ENCODE measurements around the gene COL28A1.
"Not testable (repeated sequence)": the region's sequence is repeated elsewhere in the genome, so short reads cannot be mapped to it uniquely, and the experiment has no call there.

COL28A1 gene

DNA sequence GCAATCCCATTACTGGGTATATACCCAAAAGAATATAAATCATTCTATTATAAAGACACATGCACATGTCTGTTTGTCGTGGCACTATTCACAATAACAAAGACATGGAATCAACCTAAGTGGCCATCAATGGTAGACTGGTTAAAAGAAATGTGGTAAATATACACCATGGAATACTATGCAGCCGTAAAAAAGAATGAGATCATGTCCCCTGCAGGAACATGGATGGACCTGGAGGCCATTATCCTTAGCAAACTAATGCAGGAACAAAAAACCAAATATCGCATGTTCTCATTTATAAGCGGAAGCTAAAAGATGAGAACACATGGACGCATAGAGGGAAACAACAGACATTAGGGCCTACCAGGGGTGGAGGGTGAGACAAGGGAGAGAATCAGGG lies 25.9 kb upstream of the COL28A1 start:
- not testable (repeated sequence) for DNase-seq (ENCODE audit: low spot score)

DNA sequence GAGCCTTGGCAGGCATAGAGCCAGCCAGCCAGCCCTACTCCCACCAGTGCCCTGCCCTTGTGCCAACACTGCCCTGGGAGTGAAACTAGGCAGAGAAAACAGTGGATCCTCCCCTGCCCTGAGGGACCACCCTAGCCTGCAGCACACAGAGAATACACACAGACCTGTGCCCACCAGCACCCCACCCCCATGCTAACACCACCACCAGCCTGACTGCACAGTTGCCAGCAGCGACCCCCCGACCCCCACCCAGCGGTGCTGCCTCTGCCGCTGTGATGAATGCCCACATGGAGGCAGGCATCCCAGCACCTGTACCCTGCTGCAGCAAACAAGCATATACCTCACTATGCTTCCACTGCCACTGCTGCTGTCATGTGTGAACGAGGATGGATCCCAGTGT lies 21.6 kb upstream of the COL28A1 start:
- DNase-seq (ENCODE audit: low spot score) = no peak

DNA sequence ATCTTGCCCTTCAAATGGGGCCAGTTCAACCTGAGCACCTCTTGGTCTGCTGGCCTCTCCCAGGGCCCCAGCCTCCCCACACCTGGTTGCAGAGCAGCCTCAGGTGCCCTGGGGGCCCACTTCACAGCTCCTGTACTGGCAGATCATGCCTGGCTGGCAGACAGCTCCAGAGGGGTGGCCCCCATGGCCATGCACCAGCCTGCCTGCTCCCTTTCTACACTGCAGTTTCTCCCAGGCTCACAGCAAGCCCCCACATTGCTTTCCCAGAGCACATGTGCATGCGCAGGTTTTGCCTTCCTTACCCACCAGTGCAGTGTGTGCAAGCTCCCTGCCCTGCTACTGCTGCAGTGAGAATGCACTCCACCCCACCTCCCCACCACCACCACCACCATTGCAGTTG lies 21.2 kb upstream of the COL28A1 start:
- DNase-seq (ENCODE audit: low spot score) = no peak

DNA sequence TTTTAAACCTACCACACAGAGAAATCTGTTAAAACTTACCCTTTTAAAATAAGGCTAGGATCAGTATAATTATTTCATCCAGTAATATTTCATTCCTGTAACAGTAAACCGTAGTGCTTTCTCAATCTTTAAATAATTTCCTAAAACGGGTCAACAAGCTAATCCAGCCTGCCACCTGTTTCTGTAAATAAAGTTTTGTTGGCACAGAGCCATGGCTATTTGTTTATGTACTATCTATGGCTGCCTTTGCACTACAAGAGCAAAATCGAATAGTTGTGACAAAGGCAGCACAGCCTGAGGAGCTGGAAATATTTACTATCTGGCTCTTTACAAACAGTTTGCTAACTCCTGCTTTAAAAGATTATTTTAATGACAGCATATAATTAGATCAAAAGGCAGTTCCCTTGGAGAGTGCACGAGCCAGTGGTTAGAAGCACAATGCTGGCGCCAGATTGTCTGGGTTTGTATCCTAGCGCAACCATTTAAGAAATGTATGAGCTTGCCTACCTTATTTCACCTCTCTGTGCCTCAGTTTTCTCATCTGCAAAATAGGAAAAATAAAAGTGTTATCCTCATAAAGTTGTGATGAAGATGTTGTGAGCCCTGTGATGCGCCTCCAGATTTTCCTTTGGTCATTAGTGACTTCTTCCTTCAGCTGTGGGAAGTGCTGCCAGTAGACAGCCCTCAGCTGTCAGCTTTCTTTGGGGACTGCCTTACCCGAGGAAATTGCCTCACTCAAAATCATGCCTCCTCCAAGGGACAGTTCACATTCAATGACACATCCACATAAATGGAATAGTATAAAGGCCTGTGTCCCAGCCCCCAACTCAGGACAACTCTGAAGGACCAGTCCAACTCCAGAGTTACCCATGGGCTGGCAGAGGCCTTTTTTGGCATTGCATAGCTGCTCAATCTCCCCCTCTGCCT lies 19.2 kb upstream of the COL28A1 start:
- DNase-seq (ENCODE audit: low spot score) = no peak

DNA sequence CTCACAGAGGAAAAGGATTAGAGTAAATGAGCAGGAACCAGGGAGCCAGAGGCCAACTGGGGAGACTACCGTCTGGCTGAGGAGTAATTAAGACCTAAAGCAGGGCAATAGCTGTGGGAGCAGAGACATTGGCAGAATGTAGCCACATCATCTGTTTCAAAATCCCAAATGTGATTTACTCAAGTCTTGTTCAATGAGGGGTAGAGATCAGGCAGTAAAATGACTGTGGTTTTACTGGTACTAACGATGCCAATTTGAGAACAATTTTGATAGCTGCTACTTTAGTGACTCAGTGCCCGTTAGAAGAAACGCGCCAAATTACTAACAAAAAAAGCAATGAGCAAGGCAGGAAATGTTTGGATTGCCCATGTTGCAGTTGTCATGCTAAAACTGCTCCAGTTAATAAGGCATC lies 18.4 kb upstream of the COL28A1 start:
- no peak for DNase-seq (ENCODE audit: low spot score)

DNA sequence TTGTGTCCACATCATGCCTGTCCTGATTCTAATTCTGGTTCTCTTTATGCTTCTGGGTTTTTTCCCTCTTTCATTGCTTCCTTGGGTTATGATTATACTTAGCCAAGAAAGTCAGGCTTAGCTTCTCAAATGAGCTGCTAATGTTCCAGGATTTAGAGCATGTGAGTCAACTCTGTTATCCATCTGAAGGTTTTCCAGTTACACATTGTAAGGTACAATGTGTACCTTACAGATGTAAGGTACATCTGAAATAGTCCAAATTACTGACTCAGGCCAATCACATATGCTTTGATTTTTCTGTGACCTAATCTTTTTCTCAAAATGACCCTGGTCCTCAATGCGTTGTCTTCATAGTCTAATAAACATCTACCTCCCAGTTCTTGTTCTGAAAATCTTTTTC lies 17.7 kb upstream of the COL28A1 start:
- no peak for DNase-seq (ENCODE audit: low spot score)

DNA sequence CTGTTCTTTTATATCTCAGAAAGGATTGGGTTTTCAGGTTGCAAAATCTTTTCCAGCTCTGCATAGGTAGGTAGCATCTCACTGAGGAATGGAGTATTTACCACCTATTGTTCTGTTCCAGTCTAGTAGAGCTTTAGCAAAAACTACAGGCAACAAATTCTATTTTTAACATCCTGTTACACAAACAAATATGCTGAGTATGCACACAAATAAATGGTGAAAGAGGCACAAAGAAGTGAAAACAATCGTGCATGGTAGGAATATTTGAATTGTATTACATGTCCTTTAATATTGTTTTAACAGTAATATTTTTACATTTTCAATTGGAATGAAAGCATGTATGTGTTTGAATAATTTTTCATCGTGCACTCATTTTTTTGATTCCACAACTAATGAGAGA lies 16.5 kb upstream of the COL28A1 start:
- no peak for DNase-seq (ENCODE audit: low spot score)

DNA sequence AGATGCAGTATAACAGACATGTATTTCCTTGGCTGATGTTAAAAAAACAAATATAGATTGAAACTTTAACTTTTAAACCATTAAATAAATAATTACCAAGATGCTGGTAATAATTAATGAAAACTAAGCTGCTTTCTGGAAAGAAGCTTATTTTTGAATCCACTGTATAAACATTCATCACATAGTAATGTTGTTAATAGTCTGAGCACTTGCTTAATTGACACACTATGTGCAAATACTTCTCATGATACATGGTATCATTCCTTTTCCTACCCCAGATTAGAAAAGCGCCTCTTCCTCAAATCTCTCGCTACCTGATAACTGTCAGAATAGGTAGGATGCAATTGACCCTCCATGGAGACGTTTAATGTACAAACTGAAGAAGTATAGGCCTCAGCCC lies 15.0 kb upstream of the COL28A1 start:
- no peak for DNase-seq (ENCODE audit: low spot score)

DNA sequence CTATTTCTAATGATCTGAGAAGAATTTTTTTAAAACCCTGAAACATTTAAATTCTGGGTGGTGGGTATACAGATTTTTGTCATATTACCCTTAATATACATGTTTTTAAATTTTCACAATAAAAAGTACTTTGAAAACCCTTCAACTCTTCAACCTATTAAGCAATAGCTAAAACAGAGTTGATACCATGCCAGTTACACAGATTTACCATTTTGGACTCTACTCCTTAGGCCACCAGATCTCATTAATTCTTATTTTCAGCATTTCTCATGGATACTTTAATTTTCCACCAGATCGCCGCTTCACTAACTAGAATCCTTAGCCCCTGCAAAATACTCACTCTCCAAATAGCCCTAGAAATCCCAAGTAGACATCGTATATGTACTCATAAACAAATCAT lies 12.7 kb upstream of the COL28A1 start:
- DNase-seq (ENCODE audit: low spot score) = no peak

DNA sequence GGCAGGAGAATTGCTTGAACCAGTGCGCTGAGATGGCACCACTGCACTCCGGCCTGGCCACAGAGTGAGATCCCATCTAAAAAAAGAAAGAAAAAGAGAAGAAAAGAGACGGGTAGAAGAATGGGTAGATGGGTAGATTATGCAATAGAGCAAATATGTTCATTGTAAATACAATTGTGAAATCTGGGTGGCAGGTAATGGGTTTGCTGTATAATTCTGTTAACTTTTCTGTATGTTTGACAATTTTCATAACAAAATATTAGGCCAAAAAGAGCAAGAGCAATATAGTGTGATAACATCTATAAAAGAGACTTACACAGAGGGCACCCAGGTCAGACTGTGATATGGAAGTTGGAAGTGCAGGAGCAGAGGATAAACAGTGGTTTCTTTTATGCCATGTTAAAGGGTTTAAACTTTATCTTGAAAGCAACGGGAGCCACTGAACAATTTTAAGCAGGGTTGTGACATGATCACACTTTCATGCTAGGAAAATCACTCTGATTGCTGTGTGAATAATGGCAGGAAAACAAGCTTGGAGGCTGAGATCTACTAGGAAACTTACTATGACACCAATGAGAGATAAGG lies 6.7 kb upstream of the COL28A1 start:
- DNase-seq (ENCODE audit: low spot score) = no peak

DNA sequence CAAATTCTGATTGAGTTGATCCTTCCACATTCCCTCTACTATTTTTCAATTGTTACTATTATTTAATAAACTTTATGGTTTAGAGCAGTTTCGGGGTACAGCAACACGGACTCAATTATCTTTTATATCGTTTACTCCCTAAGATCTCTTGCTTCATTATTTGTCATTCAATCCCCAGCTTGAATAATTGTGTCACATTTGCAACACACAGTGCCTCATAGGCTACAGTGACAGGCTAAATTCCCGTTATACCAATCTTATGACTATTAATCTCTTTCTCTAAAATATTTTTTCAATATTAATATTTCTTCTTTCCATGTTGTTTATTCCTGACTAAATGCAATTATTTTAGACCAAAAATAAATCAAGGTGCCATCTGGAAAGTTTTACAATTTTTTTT lies 4.0 kb upstream of the COL28A1 start:
- no peak for DNase-seq (ENCODE audit: low spot score)

DNA sequence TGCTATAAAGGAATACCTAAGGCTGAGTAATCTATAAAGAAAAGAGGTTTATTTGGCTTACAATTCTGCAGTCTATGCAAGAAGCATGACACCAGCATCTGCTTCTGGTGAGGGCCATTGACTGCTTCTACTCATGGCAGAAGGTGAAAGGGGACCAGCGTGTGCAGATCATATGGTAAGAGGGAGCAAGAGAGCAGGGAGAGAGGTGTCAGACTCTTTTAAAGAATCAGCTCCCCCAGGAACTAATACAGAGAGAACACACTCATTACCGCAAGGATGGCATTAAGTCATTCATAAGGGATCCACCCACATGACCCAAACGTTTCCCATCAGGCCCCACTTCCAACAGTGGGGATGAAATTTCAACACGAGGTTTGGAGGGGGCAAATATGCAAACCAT lies 3.5 kb upstream of the COL28A1 start:
- DNase-seq (ENCODE audit: low spot score) = no peak

DNA sequence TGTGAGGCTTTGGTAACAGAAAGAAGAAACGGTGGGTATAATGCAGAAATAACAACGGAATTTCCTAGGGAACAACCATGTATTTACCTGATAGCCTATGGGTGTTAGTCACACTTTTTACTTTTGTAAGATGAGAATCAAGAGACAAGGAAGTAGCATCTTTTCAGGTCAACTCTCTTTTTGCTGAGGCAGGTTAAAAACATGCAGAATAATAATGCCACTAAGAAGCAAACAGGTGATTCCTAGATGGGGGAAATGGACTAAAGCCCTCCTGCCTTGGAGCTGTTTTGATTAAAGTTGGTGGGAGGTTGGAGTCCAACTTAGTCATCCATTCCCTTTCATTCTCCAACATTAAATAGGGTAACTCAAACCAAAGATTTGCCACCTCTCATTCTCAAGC lies 2.0 kb upstream of the COL28A1 start:
- no peak for DNase-seq (ENCODE audit: low spot score)

DNA sequence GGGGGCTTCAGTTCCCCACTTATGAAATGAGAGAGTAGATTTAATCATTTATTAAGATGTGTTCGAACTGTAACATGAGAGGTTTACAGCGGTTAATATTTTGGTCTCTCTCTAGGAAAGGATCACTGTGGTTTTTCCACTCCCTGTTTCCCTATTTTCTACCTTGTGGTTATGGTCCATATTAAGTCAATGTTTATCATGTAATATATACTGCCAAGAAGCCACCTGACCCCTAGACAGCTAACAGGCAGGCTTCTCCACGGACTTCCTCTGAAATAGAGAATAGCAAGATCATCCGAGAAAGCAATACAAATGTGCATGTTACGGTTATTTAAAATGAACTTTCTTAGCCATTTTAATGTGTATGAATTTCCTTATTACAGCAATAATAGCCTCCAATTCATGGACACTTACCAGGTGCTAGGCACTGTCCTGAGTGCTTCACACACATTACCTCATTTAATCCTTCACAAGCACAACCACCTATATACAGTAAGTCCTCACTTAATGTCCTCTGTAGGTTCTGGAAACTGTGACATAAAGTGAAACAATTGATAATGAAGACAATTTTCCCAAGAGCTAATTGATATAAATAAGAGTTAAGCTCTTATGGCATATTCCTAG lies 835 bp upstream of the COL28A1 start:
- DNase-seq (ENCODE audit: low spot score) = no peak

DNA sequence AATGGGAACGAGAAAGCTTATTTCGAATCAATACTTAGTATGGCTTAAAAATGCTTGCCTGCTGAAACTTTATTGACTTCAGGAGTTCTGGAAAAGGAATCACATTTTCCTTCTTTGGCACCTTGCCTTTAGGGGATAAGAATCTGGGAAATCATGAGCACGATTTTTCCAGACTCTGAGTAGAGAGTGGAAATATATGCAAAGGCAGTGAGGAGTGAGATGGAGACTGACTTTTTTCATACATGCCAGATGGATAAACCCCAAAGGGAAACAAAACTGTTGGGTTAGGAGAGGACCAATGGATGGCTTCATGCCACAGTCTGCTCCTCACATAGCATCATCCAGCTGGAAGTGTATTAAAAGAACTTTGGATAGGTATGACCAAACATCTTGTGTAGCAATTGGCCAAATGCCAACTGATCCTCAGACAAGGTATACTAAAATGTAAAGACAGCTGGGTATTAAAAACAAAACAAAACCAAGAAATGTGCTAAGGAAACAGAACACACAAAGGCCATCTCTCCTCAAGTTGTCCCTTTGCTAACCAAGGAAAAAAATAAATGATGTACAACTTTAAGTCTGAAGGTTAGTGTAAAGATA lies 1.7 kb downstream of the COL28A1 start:
- DNase-seq (ENCODE audit: low spot score) = no peak

DNA sequence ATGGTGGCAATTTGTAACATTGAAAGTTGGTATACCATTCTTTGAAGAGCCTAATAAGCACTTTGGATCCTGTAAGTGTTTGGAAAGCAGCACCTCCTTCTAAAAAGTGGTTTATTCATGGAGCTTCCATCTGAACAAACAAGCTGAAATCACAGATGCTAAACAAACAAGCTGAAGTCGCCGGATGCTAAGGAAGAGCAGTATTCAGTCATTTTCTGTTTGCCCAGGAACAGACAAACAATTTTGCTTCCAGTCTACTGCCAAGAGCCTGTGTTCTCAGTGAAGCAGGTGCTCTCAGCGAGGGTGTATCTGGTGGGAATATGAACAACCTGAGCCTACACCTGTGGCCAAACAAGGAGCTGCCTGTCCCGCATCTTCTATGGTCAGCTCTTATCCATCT lies 6.3 kb downstream of the COL28A1 start:
- no peak for DNase-seq (ENCODE audit: low spot score)

DNA sequence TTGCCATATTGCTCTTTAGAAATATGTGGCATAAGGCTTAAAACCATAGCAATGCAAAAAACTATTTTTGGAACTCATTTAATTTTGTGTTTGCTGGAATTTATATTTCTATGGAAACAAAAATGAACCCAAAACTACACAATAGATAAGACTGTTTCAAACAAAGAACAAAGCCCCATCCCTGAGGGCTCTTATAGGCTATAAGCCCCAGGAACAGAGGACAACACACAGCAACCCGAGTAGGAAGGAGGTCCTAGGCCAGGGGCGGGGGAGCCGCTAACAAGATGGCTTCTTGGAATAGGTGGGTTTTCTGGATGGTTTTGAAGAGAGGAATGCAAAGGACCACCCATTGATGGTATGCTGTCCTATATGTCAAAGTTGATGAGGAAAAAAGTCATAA lies 8.6 kb downstream of the COL28A1 start:
- DNase-seq (ENCODE audit: low spot score) = no peak

DNA sequence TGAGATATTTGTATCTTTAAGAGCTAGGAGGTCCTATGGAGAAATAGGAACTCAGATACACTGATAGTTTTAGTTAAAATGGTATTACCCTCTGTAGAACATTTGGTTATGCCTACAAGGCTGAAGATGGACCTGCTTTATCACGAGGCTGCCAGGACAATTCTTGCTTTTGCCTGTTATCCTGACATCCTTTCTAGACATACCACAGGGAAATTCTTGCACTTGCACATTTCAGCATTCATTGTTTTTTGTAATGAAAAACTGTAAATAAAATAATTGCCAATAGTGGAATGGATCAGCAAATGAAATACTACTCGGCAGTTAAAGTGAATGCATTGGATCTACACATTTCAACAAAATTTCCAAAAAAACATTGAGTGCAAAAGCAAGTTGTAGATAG lies 9.7 kb downstream of the COL28A1 start:
- DNase-seq (ENCODE audit: low spot score) = no peak

DNA sequence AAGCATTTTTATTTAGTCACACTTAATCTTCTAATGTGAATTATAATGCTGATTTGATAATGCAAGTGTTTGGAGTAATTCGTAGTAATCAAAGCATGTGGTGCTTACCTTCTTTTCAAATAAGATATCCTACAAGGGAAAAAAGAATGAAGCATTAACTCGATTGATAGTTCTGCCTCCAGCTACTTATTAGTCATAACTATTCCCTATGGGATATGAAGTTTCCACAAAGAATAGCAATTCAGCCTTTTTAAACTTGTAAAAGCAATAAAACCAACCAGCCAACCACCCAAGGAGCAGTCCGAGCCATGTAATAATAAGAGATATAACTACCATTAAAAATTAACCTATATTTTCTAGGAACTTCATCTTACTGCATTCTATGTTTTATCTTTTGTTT lies 11.6 kb downstream of the COL28A1 start:
- no peak for DNase-seq (ENCODE audit: low spot score)

DNA sequence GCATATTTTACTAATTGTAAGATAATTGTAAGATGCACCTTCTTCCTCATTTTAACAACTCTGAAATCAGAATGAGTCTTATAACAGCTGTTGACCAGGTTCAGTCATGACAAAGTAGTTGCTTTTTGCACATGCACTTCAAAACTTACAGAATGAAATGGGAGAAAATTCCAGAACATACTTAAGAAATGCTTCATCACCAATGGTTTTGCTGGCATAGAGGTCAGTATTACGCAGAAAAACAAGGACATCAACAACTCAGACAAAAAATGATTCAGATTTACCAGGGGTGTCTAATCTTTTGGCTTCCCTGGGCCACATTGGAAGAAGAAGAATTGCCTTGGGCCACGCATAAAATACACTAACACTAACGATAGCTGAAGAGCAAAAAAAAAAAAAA lies 13.3 kb downstream of the COL28A1 start:
- DNase-seq (ENCODE audit: low spot score) = no peak

DNA sequence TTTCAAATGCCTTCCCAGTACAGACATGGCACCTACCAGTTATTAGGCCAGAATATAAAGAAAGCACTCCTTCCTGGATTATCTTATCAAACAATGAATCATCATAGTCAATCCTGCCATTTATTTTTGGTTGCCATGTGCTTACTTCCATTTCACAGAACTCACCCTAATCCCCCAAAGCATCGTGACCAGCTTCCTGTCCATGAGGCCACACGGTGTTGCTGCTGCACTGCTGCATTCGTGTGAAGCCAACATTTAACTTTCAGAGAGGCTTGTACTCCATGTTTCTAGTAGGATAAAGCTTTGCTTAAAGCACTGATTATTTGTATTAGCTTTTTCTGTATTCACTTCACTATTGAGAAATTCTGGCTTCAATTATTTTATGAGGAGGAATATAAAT lies 14.4 kb downstream of the COL28A1 start:
- DNase-seq (ENCODE audit: low spot score) = no peak

DNA sequence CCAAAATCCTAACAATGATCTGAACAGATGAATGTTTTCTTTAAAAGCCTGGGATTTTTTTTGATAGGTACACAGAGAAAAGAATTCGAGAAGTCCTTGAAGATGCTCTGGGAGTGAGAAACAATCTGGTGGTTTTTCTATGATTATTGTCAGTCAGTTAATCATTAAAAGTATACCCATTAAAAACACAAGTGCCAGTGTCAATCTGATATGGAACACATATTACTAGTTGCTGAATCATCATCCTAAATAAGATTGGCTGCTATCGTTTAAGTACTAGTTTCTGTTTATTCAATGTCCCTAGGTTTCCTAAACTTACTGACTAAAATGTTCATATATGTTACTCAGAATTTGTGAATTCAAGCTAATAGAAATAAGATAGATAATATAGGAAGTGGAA lies 16.1 kb downstream of the COL28A1 start:
- DNase-seq (ENCODE audit: low spot score) = no peak

DNA sequence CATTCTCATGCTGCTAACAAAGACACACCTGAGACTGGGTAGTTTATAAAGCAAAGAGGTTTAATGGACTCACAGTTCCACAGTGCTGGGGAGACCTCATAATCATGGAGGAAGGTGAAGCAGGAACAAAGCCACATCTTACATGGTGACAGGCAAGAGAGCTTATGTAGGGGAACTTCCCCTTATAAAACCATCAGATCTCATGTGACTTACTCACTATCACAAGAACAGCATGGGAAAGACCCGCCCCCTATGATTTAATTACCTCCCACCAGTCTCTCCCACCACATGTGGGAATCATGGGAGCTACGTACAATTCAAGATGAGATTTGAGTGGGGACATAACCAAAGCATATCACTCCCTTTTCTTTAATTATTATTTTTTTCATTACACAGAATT lies 16.6 kb downstream of the COL28A1 start:
- DNase-seq (ENCODE audit: low spot score) = no peak
